GM18907 (cell line): Measurements from ENCODE around the gene MIB1.
A peak's percentile ranks its signal among the peaks of the same experiment; 100 is the strongest.
"Not testable (repeated sequence)": the region's sequence is repeated elsewhere in the genome, so short reads cannot be mapped to it uniquely, and the experiment has no call there.

ENCODE experiments used
- ATAC-seq: cut with Tn5 transposase; IDR thresholded peaks from one replicate; pipeline ENCODE4 v1.9.1; 2021; ENCODE audit warnings: mild to moderate bottlenecking, moderate library complexity; ENCODE audit not compliant: unreplicated experiment

MIB1 gene

DNA sequence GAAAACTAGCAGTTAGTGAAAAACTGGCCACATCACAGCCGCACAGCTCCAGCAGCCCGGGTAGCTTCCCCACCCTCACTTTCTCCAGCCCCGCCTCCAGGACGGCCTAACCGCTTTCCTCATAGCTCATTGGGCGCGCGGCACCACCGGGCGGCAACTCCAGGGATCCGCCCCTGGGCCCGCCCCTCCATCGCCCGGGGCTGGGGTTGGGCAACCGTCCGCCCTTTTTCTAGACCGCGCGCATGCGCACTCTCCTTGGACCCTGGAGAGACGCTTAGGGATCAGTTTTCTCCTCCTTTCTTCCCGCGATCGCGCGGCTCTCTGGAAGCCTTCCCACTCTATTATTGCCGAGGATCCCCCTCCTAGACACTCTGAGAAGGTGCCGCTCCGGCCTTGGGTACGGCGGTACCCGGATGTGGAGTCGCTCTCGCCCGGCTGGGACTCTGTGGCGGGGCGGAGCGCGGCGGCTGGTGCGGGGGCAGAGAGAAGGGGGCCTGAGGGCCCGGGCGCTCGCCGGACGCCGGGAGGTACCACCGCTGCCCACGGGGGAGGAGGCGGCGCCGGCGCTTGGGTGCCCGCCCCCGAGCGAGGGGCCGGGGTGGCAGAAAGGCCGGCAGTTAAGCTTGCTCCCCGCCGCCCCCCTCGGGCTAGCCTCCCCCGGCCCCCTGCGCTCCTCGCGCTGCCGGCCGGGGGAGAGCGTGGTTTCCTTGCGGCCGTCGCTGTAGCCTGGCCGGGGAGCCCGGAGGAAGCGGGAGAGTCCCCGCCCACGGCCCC is at the start of gene MIB1:
Gene MIB1, plus strand, starts transcription at position 255 of the 774 bp plus-strand sequence. CDS start 792 bp downstream, outside the sequence.
- peak; percentile 98 for ATAC-seq

DNA sequence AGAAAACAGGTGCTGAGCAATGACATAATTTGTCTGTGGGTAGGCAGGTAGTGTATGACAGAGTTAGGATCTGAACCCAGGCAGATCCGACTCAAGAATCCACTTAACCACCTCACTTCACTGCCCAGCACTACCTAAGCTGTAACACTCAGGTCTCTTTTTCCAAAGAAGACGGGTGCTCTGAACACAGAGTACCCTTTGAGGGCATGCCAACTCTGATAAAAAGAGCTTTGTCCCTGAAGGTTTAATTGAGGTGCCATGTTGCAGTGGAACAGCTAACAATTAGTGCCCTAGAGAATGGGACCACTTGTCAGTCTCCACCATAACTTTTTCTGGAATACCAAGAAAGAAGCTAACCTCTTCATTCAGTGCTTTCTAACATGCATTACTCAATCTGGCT is 47.3 kb upstream of the MIB1 start:
- no peak for ATAC-seq

DNA sequence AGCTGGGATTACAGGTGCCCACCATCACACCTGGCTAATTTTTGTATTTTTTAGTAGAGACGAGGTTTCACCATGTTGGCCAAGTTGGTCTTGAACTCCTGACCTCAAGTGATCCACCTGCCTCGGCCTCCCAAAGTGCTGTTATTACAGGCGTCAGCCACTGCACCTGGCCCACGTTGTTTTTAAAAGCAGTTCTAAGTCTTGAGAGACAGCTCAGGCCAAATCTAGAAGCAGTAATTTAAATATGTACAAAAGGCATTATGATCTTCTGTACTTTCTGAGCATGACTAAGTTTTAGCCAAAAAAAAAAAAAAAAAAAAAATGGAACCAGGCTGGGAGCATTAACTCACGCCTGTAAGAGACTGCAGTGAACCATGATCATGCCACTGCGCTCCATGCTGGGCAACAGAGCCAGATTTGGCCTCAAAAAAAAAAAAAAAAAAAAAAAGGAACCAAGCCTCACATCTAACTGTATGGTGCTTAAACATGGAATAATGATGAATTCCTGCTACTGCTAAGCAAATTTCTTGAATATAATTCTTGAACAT is 40.0 kb upstream of the MIB1 start:
- ATAC-seq, result no peak

DNA sequence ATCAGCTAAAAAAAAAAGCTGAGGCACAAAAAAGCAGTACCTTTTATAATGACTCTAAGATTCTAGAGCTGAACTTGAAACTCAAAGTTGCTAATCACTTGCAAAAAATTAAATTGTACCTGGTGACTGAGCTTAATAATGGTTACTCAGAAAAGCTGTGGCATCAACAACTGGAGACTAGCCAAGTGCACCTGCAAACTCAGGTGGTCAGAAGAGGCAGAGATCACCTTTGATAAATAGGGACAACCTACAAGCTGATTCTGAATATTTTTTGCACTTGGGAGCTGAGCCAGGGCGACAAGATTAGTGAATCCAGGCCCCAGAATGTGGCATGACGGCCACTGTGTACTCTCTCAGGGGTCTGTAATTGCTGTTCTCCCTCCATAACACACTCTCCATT is 39.0 kb upstream of the MIB1 start:
- no peak for ATAC-seq

DNA sequence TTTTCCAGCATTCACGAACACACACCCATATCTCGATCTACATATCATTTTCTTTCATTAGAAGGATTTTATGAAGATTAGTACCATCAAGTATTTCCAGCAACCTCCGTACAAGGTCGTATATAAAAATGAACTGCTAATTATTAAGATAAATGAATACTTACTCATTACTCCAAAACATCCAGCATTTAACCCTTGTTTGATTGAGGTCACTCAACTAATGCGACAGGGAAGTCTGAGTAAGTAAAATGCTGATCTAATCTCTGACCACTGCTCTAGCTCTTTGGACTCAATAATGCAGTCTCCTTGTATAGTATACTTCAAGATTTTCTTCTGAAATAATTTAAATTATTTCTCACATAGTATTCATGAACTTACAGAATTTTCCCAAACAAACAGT is 38.0 kb upstream of the MIB1 start:
- no peak for ATAC-seq

DNA sequence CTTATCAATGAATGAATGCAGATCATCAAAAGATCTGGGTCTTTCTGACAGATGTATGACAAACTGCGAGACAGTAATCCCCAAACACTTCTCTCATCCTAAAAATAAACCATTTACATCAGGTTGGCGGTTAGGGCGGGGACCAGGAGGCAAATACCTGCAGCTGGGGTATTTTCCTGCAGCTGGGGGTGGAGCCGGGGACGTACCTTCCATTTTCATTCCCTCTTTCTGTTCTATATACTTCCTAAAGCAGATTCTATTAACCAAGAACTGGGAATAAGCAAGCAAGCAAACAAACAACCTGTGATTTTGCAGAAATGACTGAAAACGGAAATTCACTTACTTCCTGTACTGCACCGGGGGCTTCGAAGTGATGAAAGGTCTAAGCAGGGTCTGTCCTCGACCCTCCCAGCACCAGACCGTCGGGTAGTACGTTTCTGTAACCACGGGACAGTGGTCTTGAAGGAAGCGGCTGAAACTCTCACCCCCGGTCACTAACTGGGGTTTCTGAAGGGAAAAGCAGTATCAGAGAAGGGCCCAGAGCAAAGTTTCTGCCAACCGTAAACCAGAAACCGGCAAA is 37.3 kb upstream of the MIB1 start:
- ATAC-seq, result peak; percentile 19

DNA sequence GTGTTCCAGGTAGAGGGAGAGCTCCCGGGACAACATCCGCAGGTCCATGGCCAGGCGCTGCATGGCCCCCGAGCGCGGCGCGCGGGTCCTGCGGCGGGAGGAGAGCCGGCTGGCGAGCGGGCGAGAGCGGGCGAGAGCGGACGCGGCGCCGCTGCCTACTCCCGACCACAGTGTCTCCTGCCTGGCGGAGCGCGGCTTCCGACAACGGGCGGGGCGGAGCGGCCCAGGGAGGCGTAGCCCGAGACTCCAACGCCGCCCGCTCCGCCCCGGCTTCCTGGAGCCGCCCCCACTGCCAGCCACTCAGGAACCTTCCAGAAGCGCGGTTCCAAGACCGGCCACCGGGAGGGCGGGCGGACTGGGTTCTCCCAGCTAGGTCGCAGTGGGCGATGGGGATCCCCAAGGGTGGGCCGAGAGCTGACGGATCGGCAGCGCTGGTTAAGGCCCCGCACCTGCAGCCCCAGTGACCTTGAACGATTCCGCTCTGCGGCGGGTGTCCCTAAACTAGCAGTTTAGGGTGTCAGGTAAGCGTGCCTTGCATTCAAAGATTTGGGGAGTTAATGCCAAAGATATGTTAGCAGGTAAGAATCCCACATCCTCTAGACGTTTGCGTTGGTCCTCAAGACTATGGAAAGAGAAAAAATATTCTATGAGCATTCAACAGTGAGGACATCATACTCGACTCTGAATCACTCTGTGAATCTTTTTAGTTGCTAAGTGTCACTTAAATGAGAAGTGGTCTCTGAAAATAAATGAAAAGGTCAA is 35.8 kb upstream of the MIB1 start, which contains the start of gene ABHD3:
Gene ABHD3, minus strand, starts transcription at position 172 of the 762 bp plus-strand sequence. Its CDS starts 109 bp downstream, at position 63.
- ATAC-seq, result peak; percentile 92

DNA sequence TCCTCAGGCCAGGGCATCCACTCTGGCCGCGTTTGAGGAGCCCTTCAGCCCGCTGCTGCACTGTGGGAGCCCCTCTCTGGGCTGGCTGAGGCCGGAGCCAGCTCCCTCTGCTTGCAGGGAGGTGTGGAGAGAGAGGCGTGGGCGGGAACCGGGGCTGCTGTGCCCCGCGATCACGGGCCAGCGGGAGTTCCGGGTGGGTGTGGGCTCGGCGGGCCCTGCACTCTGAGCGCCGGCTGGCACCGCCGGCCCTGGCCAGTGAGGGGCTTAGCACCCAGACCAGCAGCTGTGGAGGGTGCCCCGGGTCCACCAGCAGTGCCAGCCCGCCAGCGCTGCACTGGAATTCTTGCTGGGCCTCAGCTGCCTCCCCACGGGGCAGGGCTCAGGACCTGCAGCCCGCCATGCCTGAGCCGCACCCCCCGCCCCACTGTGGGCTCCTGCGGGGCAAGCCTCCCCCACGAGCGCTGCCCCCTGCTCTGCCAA is 34.2 kb upstream of the MIB1 start:
- ATAC-seq, result no peak

DNA sequence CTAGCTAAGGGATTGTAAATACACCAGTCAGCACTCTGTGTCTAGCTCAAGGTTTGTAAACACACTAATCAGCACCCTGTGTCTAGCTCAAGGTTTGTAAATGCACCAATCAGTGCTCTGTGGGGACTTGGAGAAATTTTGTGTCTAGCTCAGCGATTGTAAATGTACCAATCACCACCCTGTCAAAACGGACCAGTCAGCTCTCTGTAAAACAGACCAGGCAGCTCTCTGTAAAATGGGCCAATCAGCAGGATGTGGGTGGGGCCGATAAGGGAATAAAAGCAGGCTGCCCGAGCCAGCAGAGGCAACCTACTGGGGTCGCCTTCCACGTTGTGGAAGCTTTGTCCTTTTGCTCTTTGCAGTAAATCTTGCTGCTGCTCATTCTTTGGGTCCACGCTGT is 33.5 kb upstream of the MIB1 start:
- ATAC-seq, result not testable (repeated sequence)

DNA sequence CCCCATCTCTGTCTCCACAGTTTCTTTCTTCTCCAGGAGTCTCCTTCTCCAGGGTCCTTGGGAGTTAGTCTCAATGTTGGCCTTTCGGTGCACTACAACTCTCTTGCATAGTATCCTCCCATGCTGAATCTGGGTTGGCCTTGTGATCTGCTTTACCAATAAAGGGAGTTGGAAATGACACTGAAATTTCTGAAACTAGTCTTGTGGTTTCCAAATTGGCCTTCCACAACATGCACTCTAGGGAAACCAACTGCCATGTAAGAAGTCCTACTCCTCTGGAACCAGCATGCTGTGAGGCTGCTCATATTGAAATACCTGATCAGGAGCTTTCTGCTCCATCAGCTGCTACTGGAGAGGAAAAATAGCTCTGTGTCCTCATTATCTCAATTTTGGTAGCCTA is 26.1 kb upstream of the MIB1 start:
- ATAC-seq, result no peak

DNA sequence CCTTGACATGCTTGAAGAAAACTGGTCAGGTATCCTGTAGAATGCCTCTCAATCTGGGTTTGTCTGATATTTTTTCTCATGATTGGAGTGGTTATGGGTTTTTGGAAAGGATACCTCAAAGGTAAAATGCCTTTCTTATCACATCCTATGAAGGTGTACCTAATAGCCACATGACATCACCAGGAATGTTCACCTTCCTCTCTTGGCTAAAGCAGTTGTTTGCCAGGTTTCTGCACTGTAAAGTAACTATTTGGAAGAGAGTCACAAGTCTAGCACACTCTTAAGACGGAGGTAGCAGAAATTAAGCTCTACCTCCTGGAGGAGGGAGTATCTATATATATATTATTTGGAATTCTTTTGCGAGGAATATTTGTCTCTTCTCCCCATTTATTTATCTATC is 17.9 kb upstream of the MIB1 start:
- no peak for ATAC-seq

DNA sequence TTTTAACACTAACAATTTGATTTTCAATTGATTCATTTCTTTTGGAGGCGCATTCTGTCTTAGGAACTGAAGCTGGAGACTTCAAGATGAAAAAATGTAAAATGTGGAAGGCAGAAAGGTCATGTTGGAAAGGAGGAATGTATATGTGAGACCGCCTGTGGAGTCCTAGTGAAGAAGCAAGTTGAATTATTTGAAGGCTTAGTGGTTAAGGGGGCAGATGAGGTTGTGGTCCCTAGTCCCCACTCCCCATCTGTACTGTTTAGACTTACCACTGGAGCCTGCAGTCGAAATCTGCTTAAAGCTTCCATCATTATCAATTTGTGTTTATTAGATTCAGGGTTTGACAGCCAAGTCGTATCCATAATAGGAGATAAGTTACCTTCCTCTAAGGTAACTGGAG is 15.4 kb upstream of the MIB1 start:
- no peak for ATAC-seq

DNA sequence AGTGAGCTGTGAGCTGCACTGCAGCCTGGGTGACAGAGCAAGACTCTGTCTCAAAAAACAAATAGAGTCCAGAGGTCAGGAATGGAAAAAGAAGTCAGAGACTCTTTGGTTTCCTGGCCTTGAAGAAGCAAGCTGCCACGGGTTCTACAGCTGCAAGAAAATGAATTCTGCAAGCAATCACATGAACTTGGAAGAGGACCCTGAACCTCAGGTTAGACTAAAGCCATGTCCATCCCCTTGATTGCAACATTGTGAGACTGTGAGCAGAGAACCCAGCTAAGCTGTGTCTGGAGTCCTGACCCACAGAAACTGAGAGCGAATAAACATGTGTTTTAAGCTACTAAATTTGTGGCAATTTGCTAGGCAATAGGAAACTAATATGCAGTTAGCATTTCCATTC is 12.9 kb upstream of the MIB1 start:
- ATAC-seq, result no peak

DNA sequence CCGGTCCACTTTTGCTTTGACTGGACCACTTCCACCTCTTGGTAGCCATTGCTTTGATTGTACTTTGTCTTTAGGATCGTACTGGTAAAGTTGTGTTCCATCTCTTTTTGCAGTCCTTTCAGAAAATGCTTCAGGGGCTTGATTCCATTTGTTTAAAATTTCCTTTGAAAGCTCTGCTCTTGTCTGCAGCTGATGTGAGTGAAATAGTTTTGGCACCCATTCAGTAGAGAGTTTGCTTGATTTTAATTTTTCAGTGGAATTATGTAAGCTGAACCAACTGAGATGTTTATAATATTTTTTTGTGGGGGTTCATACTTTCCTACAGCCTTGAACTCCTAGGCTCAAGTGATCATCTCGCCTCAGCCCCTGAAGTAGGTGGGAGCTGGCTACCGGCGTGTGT is 7.6 kb upstream of the MIB1 start:
- ATAC-seq, result no peak

DNA sequence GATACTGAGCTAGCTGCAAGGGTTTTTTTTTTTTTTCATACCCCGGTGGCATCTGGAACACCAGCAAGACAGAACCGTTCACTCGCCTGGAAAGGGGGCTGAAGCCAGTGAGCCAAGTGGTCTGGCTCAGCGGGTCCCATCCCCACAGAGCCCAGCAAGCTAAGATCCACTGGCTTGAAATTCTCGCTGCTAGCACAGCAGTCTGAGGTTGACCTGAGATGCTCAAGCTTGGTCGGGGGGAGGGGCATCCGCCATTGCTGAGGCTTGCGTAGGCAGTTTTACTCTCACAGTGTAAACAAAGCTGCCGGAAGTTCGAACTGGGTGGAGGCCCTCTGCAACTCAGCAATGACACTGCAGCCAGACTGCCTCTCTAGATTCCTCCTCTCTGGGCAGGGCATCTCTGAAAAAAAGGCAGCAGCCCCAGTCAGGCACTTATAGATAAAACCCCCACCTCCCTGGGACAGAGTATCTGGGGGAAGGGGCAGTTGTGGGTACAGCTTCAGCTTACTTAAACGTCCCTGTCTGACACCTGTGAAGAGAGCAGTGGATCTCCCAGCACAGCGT is 5.1 kb upstream of the MIB1 start:
- no peak for ATAC-seq

DNA sequence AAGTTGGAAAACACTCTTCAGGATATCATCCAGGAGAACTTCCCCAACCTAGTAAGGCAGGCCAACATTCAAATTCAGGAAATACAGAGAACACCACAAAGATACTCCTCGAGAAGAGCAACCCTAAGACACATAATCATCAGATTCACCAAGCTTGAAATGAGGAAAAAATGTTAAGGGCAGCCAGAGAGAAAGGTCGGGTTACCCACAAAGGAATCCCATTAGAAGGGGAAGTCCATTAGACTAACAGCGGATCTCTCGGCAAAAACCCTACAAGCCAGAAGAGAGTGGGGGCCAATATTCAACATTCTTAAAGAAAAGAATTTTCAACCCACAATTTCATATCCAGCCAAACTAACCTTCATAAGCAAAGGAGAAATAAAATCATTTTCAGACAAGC is 3.7 kb upstream of the MIB1 start:
- ATAC-seq, result not testable (repeated sequence)

DNA sequence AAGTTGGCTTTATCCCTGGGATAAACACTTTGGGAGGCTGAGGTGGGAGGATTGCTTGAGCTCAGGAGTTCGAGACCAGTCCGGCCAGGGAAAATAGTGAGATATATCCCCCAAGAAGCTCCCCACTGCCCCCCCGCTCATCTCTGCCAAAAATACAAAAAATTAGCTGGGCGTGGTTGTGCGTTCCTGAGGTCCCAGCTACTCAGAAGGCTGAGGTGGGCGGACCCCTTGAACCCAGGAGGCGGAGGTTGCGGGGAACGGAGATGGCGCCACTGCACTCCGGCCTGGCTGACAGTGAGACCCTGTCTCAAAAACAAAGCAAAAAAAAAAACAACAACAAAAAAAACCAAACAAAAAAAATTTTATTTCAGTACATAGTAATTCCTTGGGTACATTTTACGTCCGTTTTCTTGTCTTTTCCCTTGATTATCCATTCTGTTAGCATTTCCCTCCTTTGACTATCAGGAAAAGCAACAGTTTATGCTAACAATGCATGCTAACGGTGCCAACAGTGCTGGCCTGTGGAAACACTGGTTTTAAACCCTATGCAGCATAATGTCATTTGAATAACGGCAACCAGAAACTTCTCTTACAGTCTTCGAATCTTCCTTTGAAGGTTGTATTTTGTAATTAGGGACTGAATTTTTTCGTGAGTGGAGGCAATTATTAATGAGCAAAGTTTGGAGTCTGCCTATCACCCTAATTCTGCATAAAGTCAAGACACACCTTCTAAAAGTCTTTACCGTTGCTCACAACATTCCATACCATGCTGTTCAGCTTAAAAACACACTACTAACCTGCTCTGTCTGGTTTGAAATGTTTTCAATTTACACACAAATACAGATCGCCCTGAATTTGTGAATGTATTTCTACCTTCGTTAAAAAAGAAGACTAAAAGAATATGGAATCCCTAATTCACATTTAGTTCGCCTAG is 721 bp upstream of the MIB1 start:
- peak; percentile 24 for ATAC-seq

DNA sequence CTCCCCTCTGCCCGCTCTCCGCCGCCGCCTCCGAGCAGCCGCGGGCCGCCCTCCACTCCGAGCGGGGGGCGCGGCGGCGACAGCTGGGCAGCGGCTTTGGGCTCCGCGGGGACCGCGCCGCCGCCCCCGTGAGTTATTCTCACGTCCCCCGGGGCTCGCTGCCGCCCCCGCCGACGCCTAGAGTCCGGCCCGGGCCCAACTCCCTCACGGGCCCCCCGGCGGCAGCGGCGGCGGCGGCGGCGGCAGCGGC is 645 bp downstream of the MIB1 start:
- ATAC-seq, result no peak

DNA sequence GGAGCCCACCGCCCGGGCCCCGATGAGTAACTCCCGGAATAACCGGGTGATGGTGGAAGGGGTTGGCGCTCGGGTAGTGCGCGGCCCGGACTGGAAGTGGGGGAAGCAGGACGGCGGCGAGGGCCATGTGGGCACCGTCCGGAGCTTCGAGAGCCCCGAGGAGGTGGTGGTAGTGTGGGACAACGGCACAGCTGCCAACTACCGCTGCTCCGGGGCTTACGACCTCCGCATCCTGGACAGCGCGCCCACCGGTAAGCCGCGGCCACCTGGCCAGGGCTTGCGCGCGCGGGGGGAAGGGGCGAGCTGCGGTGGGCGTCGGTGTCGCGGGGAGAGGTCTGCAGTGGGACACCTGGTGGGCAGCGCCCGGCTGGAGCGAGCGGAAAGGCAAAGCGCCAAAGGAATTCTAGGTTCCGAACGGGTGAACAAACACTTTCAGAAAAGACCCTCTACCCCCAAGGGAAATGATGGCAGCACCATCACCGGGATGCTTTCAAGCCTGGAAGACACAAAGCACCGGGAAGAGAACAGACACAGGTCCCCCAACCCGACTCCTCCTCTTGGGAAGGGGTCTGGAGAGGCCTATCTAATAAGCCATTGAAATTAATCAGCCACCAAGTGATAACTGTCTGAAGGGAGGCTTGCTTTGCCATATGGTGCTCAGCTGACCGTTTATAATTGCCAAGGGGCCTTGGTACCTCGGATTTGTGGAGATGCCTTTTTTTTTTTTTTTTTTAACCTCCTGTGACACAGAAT is 1.1 kb downstream of the MIB1 start:
- ATAC-seq, result peak; percentile 29

DNA sequence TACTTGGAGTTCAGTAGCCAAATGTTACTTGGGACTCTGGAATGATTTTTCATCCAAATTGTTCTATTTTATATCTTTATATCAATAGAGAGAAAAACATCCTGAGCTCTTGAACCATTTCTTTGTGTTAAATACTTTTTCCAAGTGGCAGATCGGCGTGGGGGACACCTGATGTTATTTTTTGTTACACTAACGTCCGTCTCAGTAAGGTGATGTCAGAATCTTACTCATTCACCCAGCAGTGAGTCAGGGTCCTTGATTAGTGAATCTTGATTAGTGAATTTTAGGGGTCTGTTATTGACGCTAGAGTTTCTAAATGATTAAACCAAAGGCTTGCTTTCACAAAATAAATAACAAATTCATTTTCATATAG is 1.7 kb downstream of the MIB1 start:
- no peak for ATAC-seq
